HG03135 (cell line): Measurements from ENCODE around the gene SMURF1.
"Not testable (repeated sequence)": the region's sequence is repeated elsewhere in the genome, so short reads cannot be mapped to it uniquely, and the experiment has no call there.

Experiments
- ATAC-seq: cut with Tn5 transposase; IDR thresholded peaks from one replicate; pipeline ENCODE4 v1.9.1; 2021; ENCODE audit warnings: mild to moderate bottlenecking, moderate library complexity; ENCODE audit not compliant: unreplicated experiment

SMURF1 gene

DNA sequence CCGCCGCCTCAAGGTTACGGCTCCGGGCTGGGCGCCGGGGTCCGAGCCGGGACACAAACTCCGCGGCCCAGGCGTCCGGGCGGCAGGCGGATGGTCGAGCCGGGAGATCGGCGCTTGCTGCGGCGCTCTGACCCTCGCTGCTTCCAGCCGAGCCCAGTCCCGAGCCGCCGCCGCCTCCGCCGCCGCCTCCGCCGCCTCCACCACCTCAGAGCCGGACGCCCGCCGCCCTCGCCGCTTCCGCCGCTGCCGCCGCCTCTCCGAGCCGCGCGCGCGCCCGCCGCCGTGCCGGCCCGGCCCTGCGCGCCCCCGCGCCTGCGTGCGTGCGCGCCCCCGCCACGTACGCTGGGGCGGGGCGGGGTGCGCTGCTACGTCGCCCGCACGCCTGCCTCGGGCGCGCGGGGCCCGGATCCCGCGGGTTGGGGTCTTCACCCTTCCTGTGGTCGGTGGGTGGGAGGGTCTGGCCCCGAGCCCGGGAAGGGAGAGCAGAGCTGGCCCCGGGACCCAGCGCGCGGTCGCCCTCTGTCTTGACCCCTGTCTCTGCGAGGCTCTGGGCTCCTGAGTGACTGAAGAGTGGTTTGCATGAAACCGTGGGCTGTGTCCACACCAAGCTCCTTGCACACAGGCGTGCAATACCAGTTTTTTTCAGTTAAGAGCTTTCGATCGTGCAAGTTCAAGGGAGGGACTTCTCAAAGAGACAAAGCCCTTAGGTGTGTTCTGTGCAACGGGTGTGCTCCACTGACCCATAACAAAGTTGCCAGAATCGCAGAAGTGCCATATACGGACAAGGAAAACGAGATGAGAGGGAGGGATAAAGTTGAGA lies at the start of gene SMURF1:
Gene SMURF1 (minus strand): TSS at position 256 of the 820 bp plus-strand sequence. CDS start 328 bp downstream, outside the sequence.
- ATAC-seq, result peak; percentile 64

DNA sequence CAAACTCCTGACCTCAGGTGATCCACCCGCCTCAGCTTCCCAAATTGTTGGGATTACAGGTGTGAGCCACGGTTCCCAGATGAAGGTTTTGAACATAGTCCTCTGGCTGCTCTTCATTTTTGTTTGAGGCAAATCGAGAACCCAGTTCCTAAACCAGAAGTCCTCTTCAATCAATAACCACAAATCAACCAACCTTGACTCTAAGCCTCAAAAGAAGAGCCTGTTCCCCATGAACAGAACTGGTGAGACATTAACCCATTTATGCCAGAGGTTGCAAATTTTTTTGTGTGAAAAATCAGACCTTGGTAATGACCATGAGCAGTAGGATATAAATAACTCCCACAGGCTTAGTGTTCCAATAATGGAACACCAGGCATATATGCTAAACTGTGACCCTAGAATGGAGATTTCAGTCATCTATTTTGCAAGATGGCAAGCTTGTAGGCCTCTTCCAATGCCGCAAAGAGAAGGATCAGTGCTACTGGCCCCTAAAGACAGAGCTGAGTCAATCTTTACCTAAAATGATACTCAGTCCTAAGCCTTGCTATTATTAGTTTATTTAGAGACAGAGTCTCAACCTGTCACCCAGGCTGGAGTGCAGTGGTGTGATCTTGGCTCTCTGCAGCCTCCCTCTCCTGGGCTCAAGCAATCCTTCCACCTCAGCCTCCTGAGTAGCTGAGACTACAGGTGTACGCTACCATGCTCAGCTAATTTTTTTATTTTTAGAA lies 48.1 kb upstream of the SMURF1 start:
- peak; percentile 59 for ATAC-seq

- peak; percentile 62 for ATAC-seq
Measured at GRCh38 chr7:99190359-99191009, 46.6 kb upstream of the SMURF1 start.

- ATAC-seq, result no peak
Measured at GRCh38 chr7:99189222-99189621, 45.3 kb upstream of the SMURF1 start.

GRCh38 chr7:99188221-99188620 lies 44.3 kb upstream of the SMURF1 start:
- no peak for ATAC-seq

- ATAC-seq, result no peak
Measured at GRCh38 chr7:99184532-99185218, 40.8 kb upstream of the SMURF1 start.

GRCh38 chr7:99180067-99180650 lies 36.3 kb upstream of the SMURF1 start:
- ATAC-seq, result no peak

- no peak for ATAC-seq
Measured at GRCh38 chr7:99177165-99177564, 33.3 kb upstream of the SMURF1 start.

DNA sequence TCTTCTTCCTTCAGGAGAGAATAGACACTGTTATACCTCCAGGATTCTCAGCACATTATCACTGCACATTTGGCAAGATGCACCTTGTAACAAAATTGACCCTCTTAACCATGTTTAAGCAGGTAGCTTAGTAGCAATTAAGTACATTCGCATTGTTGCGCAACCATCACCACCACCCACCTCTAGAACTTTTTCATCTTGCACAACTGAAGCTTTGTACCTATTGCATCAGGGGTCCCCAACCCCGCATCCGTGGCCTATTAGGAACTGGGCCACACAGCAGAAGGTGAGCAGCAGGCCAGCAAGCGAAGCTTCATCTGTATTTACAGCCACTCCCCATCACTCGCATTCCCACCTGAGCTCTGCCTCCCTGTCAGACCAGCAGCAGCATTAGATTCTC lies 29.9 kb upstream of the SMURF1 start:
- ATAC-seq, result no peak

DNA sequence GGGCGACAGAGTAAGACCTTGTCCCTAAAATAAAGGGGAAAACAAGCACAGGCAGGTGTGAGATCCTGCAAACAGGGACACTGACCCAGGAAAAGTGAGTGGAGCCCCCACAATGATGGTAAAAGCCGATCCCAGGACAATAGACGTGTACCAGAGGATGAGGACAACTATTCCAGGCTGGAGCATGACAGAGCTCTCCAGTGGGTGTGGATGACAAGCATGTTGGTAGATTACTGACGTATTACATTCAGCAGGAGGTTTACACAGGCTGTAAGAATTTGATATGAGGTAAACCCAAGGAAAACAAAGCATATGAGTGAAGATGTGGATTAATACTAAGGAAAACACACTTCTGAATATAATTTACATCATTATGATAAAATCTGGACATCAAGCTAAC lies 27.8 kb upstream of the SMURF1 start:
- ATAC-seq, result no peak

DNA sequence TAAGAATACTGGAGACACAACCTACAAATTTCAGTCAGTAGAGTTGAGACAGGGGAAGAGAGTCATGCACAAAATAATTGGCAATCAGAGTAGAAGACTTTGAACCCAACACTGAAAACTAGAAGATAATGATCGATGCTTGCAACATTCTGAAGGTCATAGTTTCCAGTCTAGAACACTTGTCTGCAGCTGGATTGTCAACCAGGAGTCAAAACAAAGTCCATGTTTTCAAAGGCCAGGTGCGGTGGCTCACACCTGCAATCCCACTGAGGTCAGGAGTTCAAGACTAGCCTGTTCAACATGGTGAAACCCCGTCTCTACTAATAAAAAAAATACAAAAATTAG lies 26.8 kb upstream of the SMURF1 start:
- no peak for ATAC-seq

GRCh38 chr7:99170065-99170729 lies 26.3 kb upstream of the SMURF1 start:
- ATAC-seq, result no peak

DNA sequence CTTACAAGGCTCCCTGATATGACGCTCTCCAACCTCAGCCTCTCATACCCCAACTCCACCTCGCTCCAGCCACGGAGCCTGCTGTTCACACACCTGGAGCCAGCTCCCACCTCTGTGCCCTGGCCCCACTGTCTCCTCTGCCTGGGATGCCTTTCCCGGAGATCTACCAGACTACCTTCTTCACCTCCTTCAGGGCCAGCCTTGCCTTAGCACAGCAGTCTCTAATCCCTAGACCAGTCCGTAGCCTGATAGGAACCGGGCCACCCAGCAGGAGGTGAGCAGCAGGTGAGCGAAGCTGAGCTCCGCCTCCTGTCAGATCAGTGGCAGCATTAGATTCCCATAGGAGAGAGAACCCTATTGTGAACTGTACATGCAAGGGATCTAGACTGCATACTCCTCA lies 23.2 kb upstream of the SMURF1 start:
- ATAC-seq, result no peak

DNA sequence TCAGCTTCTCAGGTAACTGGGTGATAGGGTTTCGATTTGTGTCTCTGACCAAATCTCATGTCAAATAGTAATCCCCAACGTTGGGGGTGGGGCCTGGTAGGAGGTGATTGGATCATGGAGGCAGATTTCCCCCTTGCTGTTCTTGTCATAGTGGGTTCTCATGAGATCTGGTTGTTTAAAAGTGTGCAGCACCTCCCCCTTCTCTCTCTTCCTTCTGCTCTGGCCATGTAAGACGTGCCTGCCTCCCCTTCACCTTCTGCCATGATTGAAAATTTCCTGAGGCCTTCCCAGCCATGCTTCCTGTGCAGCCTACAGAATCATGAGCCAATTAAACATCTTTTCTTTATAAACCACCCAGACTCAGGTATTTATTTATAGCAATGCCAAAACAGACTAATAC lies 21.9 kb upstream of the SMURF1 start:
- no peak for ATAC-seq

DNA sequence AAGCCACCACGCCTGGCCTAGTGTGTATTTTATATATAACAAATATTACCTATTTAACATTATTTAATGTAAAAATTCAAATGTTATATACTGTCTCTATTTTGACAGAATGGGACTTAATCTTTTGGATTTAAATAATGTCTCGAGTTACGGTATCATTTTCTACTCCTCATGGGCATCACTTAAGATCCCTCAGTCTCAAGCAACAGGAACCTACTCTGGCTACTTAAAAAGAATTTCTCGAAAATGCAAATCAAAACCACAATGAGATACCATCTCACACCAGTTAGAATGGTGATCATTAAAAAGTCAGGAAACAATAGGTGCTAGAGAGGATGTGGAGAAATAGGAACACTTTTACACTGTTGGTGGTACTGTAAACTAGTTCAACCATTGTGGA lies 19.8 kb upstream of the SMURF1 start:
- ATAC-seq, result not testable (repeated sequence)

DNA sequence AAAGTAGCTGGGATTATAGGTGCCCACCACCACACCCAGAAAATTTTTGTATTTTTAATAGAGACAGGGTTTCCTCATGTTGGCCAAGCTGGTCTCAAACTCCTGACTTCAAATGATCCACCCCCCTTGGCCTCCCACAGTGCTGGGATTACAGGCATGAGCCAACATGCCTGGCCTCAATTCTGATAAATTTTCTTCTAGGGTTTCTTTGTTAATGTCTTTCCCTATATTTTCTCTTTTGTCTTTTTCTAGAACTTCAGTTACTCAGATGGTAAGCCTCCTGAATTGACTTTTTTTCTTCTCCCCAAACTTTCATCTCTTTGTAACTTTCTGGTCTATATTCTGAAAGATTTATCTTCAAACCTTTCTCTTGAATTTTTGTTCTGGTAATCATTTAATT lies 12.7 kb upstream of the SMURF1 start:
- ATAC-seq, result no peak

GRCh38 chr7:99155211-99155610 lies 11.3 kb upstream of the SMURF1 start:
- ATAC-seq, result no peak

DNA sequence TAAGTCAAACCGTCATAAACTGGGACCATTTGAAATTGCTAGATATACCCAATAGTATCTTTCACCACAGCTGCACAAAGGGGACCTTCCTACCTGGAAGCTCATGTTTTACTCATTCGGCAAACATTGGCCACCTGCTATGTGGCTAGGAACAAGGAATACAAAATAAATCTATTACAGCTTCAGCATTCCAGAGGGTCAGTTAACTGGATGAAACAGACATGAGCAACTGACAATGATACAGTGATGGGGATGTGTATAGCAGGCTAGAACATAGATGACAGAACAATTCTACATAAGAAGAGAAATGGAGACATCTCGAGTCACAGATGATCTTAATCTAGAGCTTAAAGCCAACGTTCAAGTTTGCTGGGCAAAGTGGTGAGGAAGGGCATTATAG lies 3.1 kb upstream of the SMURF1 start:
- ATAC-seq, result no peak

DNA sequence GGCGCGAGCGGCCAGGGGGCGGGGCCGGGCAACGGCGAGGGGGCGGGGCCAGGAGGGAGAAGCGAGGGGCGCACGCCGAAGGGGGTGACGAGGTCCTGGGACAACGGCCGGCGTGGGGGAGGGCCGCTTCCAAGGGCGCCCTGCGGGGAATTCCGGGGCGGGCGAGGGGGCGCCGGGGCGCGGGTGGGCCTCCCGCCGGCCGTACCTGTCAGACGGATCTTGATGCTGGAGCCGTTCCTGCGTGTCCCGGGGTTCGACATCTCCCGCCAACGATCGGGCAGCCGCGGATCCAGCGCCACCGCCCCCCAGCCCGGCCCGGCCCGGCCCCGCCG lies 421 bp downstream of the SMURF1 start:
- ATAC-seq, result peak; percentile 40

- ATAC-seq, result no peak
Measured at GRCh38 chr7:99142727-99143520, 984 bp downstream of the SMURF1 start.
